ENCODE results near the gene SPRED1.

SPRED1 gene

DNA sequence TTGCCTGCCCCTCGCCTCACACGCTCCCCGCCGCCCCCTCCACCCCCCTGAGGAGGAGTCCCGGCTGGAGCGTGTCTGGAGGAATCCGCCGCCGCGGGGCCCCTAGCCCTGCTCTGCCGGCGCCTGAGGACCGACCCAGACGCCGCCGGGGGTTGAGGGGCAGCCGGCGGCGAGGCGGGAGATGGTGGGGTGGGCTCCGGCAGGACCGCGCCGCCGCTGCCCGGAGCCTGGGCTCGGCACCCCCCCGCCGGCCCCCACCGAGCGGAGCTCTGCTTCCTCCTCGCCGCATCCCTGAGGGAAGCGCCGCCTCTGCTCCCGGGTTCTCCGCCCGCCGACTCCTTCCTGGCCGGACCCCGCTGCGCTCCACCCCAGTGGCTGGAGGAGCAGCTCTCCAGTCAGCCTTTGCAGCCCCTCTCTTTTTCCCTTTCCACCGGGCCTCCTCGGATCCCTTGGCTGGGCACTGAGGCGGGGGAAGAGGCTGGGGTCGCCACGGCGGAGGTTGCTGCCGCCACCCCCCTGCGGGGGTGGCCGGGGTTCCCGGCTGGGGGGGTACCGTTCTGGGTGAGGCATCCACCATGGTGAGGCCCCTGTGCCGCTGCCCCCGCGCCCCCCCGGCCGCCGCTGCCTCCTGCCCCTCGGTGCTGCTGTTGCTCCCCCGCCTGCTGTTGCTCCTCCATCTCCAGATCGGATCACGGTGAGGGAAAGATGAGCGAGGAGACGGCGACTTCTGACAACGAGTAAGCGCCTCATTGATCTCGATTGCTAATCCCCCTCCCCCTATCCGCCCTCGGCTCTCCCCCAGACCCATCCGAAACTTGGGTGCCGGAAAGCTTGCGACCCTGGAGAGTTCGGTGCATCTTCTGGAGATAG, at the start of gene SPRED1:
TSS of gene SPRED1 (plus strand) at position 356 of the 870 bp plus-strand sequence. CDS start at position 706, 350 bp downstream.
- no peak for DNase-seq

DNA sequence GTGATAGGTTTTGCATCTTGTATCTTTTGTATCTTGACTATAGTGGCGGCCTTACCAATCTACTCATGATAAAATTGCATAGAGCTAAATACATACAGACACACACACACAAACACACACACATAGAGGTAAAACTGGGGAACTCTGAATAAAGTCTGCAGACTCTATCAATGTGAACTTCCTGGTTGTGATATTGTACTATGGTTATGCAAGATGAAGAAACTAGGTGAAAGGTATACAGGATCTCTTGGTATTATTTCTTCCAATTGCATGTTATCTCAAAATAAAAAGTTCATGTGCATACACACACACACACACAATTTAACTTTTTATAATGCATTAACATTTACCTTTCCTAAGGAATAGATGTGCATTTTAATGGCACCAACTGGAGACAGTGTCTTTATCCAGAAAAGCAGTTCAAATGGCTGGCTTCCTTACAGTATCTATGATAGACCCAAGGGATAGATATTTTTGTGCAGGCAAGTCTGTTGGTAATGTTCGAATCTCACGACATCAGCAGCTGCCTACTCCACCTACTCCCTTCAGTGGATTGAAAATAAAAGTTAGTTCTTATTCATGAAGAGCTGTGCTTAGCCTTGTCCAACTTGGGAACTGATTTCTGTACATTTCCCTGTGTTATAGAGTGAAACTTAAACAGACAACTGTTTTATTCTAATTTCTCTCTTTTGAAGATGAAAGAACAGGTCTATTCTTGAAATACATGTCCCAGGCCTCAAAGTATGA, 46.9 kb upstream of the SPRED1 start:
- DNase-seq, result no peak

DNA sequence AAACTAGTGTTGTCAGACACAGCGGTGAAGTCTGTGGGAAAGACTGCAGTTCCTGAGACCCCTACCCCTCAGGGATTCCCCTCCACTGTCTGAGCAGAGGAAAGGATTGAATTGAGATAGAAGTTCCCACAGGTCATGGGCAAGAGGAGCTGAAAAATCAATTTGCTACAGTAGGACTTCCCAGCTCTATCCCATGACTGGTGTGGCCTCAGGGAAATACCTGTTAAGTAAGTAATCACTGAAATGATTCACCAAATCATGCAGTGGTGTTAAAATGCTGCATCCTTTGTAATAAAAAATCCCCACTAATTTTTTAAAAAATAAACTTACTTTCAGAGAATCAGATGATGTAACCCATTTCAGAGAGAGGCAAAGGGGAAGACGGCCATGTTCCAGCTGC, 45.0 kb upstream of the SPRED1 start:
- DNase-seq, result no peak

- DNase-seq, result no peak
Observed at GRCh38 chr15:38208206-38208605, 44.4 kb upstream of the SPRED1 start.

- no peak for DNase-seq
Observed at GRCh38 chr15:38208779-38209178, 43.9 kb upstream of the SPRED1 start.

DNA sequence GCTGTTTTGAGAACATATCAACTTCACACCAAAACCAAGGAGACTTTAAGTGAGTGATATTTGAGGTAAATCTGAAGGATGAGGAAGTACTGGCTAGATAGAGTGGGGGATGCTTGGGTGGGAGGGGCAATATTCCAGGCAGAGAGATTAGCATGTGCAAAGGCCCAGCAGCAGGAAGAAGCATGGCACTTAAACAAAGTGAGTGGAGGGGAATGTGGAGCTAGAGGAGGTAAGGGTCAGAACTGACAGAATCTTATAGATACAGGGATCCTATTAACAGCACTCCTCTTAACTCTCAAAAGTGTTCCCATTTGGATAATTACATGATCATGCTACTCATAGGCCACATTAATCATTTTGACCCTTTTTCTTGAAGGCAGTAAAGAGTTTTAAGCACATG, 41.4 kb upstream of the SPRED1 start:
- DNase-seq, result no peak

- DNase-seq, result no peak
Observed at GRCh38 chr15:38211811-38212210, 40.8 kb upstream of the SPRED1 start.

GRCh38 chr15:38212729-38213351, 39.8 kb upstream of the SPRED1 start:
- DNase-seq, result no peak

GRCh38 chr15:38213356-38213755, 39.3 kb upstream of the SPRED1 start:
- DNase-seq, result no peak

DNA sequence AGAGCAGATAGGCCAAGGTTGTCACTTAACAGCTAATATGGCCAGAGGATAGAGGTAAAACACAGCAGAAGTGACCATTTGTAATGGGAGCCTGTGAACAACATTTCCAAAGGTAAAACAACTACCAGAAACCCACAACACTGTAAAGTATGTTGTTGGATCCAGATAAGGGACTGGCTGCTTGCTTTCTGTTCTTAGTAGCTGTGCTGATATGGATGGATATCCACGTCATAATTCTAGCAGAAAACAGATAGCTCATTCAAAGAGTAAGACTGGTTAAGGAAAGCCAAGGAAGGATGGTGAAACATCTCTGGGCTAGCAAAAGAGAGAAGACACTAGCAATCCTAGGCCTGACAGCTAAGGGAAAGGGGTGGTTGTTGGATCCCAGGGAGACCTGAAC, 36.9 kb upstream of the SPRED1 start:
- no peak for DNase-seq

GRCh38 chr15:38216763-38217162, 35.9 kb upstream of the SPRED1 start:
- peak; percentile 41 for DNase-seq

DNA sequence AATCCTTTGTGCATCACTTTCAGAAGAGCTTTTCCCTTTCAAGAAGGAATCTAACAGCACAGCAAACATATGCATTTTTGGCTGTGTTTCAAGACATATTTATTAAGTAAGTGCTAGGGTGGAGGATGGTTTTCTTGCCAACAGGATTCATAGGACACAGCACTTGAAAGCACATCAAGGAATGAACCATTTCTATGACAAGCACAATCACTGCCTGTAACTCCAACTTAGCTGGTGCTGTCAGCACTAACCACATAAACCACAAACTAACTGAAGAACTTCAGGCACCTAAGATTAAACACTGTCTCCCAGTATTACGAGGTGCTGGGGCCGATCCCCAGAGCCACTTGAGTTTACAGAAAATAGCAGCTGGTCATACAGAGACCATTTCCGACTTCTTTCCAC, 35.4 kb upstream of the SPRED1 start:
- DNase-seq, result peak; percentile 92

DNA sequence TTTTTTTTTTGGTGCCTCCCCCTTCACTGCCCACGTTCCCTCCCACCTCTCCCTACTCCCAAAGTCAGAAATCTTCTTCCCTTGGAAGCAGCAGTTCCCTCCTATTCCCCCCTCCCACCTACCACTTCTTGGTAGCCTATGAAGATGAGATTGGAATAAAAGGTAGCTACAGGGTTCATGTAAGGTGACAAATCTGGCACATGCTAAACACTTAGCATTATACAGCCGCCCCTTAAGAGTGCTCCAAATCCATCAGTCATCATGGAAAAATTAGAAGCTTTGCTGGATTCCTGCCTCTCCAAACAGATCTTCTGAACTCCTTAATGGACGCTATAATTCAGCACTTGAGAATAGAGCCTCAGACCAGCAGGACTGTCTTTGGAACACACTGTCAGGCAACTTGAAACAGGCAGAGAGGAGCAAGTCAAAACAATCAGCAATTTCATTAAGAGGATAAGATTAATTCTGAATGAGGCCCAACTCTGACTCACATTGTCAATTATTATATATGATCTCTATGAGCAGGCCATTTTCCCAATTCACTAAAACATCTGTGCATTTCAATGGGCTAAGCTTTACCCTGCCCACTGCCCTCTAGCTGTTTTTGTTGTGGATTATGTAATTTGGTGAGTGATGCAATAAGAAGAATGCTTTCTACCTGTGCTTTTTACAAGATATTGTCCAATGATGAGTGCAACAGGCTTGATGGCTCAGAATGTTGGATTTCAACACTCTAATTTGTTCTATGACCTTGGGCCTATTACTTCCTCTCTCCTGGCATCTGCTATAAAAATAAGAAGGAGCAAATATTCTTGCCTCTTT, 34.6 kb upstream of the SPRED1 start:
- peak; percentile 69 for DNase-seq

DNA sequence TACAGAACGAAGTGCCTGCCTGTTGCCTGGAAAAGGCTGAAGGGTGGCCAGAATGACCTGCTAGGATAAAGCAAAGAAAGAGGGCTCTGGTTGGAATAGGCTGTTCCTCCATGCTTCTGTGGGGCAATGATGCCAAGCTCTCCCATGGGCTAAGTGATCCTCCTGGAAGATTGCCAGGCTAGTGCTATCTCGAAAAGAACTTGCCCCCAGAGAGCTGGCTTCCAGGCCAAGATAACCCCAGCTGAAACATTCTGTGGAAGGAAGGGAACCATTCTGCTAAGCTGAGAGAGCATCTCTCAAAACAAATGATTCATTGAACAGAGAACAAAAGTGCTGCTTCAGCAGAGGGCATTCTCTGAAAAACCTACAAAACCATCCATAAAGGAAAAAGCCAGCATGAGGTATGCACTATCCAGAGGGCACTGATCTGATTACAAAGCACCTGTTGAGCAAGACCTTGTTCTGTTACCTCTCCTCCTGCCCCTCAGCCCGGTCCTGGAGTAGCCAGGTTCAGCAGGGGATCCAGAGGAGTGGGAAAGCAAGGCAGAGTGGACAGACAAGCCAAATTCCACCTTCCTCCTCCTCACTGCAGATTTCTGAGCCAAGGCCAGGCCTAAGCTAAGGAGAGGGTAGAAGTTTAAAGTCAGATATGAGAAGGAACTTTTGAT, 31.9 kb upstream of the SPRED1 start:
- no peak for DNase-seq

DNA sequence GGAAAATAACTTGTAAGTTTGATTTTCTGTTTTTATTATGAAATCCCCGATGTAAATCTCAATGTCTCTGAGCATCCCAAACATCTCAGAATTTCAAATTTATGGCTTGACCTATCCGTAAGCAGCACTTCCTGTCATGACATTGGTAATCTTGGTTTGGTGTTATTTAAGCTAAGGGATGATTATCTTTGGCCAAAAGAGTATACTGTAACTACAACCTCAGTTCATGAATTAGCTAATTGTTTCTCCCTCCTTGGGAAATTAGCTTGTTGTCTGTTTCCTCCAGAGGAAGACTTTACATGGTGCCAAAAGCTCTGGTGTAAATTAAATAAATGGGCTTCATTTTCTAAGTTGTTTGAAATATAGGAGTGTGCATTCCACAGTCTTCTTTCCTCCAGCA, 28.1 kb upstream of the SPRED1 start:
- no peak for DNase-seq

DNA sequence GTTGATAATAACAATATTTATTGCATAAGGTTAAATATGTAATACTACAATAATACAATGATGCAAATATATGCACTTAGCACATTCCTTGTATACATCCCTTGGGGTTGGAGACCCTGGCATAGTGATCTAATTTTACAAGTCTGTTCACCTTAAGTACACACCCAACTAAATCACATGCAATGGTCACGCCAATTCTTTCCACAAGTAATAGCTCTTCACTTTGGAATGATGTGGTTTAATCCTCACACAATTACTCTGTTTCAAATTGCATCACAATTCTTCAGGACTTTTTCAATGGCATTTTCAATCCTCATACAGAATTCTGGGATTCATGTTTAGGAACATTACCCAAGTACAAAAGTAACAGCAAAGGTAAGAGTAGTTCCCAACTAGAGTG, 27.3 kb upstream of the SPRED1 start:
- peak; percentile 29 for DNase-seq

DNA sequence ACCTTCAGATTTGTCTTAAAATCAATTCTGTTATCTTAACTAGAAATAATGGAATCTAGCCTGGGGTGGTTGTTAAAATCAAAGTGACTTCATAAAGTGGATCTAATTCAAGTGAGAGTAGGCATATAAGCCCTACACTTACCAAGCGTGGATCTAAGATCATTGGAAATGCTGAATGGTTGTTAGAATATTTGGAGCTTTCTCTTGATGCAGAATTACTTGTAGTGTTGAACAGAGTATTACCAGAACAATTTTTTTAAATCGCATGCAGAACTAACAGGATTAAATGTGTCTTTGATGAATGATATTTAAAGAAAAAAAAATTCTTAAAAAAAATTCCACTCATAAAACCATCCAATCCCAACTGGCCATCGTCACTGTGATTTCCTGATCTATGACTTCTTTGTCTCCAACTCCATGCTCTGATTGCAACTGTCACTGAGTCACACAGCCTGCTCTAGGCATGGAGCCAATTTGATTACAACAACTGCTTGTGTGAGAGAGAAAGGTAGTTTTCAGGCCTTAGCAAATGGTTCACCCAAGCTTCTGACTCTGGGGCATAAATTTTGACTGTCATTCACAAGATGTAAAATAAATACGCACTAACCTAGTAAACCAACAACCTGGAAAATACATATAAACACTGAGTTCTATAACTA, 25.9 kb upstream of the SPRED1 start:
- peak; percentile 84 for DNase-seq

GRCh38 chr15:38227941-38228340, 24.7 kb upstream of the SPRED1 start:
- no peak for DNase-seq

DNA sequence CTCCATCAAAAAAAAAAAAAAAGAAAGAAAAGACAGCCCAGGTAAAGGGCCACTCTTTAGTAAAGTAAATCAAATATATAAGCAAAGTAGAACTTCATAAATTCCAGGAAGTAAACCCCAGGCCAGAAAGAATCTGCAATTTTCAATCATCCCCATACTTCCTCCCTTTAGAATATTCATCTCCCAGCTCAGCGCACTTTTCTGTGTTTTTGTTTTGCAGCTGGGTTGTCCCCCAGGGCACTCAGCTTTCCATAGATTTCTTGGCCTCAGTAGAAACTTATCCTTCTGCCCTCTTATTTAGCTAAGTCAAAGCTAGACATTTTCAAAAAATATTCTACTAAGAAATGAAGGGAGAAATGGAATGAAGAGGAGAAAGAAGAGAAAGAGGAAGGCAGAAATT, 24.0 kb upstream of the SPRED1 start:
- DNase-seq, result no peak

GRCh38 chr15:38229705-38230310, 22.8 kb upstream of the SPRED1 start:
- DNase-seq, result peak; percentile 35

GRCh38 chr15:38231436-38231835, 21.2 kb upstream of the SPRED1 start:
- DNase-seq, result no peak

Measured in fibroblast of upper back skin (primary cell).